Measurements from ENCODE around the gene TBC1D8.

The TBC1D8 gene

DNA sequence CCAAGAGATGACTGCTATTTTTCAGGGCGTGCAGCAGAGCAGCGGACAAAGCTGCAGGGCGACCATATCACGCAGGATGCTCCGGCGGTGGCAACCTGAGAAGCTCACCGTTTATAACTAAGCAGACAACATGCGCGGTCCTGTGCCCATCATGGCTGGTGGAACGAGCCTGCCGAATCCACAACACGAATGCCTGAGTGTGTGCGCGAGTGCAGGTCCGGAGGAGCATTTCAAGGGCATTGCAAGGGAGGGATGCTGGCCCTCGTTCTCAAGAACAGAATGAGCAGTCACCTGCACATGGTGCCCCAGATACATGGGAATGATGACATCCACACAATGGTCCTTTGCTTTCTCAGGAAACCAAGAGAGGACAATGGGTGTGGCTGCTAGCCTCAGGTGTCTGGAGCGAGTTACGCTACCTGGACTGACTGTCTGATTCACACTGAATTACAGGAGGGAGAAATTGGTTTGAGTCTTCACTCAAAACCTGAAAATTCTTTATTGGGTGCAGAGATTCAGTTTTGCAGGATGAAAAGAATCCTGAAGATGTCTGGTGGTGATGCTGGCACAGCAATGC lies 39.8 kb downstream of the TBC1D8 start:
- DNase-seq, result no peak

DNA sequence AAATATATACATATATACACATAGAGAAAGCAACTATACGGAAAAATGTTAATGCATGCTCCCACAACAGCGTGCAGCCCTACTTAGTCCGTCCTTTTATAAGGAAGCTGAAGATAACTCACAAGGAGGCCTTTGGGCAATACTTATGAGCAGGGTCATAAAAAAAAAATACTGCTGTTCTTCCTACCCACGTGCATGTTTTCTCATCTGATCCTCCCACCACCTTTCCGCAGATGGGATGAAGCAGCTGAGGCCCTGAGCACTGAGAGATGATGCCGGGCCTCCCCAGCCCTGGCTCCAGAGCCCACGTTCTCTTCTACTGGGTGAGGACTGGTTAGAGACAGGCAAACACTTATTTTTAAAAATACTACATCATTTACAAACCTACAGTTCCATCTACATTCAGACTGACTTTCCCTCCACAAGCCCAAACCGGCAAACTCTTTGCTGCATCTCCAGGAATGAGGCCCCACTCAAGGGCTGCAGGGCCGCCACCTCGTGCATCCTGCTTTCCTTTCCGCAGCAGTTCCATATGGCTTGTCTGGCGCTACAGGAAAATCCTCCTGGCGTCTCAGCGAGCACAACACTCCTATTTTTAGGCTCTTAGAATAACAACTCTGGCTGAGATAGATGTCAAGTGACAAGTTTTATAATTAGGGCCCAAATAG lies 41.6 kb downstream of the TBC1D8 start:
- DNase-seq, result peak; percentile 22

GRCh38 chr2:101108357-101108756 lies 42.8 kb downstream of the TBC1D8 start:
- no peak for DNase-seq

GRCh38 chr2:101107241-101107640 lies 43.9 kb downstream of the TBC1D8 start:
- no peak for DNase-seq

GRCh38 chr2:101106453-101107181 lies 44.6 kb downstream of the TBC1D8 start:
- DNase-seq, result no peak

DNA sequence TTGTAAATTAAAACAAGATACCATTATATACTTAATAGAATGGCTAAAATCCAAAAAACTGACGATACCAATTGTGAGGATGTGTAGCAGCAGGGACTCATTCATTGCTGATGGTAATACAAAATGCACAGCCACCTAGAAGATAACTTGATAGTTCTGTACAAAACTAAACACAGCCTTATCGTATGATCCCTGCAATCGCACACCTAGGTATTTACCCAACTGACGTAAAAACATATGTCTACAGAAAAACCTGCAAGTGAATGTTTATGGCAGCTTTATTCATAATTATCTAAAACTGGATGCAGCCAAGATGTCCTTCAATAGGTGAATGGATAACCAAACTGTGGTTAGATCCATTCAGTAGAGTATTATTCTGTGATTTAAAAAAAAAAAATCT lies 45.5 kb downstream of the TBC1D8 start:
- DNase-seq, result no peak

GRCh38 chr2:101097638-101098037 lies 53.5 kb downstream of the TBC1D8 start:
- DNase-seq, result no peak

- DNase-seq, result no peak
Observed at GRCh38 chr2:101096619-101097142, 54.5 kb downstream of the TBC1D8 start.

DNA sequence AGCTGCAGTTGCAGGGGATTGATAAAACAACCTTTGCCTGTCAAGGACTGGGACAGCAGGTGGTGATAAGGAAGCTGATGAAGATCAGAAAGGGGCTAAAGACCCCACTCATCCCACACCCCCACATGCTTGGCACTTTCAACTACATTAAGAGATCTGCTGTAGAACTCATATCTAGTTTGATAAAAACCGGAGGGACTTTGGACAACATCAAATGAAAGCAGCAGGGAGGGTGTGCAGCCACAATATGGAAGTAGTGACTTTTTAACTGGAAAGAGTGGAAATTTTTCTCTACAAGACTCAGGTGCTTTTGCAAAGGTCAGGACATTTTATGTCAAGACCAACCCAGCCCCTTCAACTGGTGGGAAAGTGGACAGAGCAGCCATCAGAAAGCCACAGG lies 56.8 kb downstream of the TBC1D8 start:
- DNase-seq, result no peak

GRCh38 chr2:101089942-101090799 lies 61.0 kb downstream of the TBC1D8 start:
- no peak for DNase-seq

- DNase-seq, result no peak
Observed at GRCh38 chr2:101089419-101089818, 61.8 kb downstream of the TBC1D8 start.

DNA sequence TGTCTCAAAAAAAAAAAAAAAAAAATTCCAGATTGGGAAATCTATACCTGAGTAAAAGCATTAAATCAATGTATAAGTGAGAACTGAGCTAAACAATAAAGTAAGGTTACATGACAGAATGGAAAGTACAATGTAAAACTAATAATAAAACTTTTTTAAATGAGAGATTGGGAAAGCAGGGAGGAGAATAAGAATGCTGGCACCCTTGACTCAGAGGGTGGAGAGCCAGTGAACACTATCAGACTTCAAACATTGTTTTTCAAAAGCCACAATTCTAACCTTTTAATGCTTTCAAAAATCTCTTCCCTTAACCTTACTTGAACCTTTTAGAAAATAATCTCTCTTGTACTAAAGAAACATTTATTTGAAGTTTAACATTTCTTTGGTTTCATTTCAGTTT lies 63.5 kb downstream of the TBC1D8 start:
- no peak for DNase-seq

DNA sequence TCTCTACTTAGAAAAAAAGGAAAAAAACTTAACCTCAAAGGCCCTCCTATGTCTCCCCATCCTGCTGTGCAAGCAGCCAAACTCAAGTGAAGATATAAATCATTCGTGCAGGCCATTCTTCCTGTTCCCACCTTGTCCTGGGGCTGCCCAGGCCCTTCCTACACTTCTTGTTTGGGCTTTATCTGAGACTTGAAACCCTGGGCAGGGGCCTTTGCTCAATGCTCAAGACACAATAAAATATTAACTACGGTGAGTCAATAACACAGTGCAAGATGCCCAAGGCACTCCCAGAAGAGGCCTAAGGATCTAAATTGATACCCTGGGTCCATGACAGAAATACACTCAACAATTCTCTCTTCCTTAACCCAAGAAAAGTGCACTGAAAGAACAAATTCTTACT lies 67.6 kb downstream of the TBC1D8 start:
- no peak for DNase-seq

- no peak for DNase-seq
Observed at GRCh38 chr2:101082998-101083397, 68.2 kb downstream of the TBC1D8 start.

- DNase-seq, result no peak
Observed at GRCh38 chr2:101081375-101081907, 69.7 kb downstream of the TBC1D8 start.

- no peak for DNase-seq
Observed at GRCh38 chr2:101080211-101081068, 70.7 kb downstream of the TBC1D8 start.

DNA sequence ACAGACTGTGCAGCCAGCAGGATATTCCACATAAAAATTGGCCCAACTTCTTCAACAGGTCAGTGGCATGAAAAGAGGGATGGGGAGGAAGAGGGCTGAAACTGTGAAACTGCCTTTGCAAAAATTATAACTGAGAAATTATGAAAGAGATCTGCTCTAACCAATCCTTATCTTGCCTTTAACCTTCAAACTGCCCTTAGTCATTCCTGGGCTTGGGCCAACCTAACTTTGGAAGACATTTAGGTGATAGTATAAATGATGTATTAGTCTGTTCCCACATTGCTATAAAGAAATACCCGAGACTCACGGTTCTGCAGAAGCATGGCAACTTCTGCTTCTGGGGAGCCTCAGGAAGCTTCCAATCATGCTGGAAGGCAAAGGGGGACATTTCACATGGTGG lies 74.6 kb downstream of the TBC1D8 start:
- DNase-seq, result no peak

- no peak for DNase-seq
Observed at GRCh38 chr2:101064868-101065549, 86.2 kb downstream of the TBC1D8 start.

DNA sequence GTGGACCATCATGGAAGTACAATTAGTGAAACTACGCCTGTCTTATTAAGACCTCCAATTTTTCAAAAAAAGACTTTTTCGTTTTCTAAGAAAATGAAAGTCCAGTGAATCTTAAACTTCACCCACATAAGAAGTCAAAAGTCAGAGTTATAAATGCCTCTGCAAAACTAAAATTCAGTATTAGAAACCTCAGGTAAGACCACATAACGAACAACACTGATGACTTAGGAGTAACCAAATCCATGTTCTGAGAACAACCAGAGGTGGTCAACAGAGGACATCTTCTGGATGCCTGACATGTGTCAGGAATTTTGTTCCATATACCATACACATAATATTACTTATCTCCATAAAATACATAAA lies 86.7 kb downstream of the TBC1D8 start:
- DNase-seq, result no peak

DNA sequence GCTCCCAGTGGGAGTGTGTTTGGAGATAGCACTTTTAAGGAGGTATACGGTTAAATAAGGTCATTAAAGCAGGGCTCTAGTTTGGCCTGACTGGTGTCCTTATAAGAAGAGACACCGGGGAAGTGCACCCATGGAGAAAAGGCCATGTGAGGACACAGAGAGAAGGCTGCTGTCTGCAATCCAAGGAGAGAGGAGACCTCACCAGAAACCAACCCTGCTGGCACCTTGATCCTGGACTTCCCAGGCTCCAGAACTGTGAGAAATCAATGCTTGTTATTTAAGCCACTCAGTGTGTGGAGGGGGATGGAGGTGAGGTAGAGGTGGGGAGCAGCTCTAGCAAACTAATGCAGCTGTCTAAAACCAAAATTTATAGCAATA lies 87.1 kb downstream of the TBC1D8 start:
- no peak for DNase-seq

DNA sequence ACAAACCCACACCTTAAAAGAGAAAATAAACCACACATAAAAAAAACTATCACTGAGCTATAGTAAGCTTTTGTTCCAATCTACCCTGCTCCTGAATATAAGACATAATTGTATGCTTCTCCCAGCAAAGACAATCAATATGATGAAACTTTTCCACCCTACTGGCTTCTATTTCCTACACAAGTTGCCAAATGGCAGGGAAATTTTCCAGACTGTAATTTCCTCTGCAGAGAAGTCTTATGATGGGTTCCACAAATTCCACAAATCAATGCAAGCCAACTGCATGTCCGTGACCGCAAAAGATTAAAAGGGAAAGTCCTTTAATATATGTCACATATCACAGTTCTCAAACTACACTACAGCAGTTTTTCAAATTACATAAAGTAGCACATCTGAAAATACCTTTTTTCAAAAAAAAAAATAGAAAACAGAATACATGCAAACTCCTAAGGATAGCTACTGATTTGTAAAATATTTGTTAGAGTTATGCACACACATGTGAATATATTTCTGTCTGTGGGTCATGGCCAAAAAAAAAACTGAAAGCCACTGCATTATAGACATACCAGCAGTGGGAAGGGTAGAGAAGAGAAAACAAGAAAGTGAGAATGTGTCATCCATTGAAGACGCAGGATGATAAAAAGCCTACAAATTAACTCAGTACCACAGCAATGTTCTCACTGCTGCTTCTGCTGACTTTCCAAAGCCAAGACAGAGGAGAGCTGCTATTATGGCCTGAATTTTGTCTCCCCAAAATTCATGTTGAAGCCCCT lies 87.6 kb downstream of the TBC1D8 start:
- no peak for DNase-seq
